K562 (cell line): ENCODE measurements around the gene COL15A1. TPM values are rescaled to one million over a fixed set of nuclear protein-coding genes. Genes with fewer than 3 reads are reported as not detected.

Source experiments
- BHLHE40 ChIP-seq: IDR thresholded peaks from 2 replicates; pipeline ENCODE4 v1.6.1; 2011; ENCODE audit warnings: low read length, improper control_type of control experiment
- CBX3 ChIP-seq, 2 experiments: IDR thresholded peaks; 1 replicate in 1 of 2; 2 replicates in 1 of 2; pipeline ENCODE4 v1.6.1; 2012; ENCODE audit warnings: inconsistent platforms in 2 of 2, low read length in 2 of 2, borderline replicate concordance in 1 of 2, control low read depth in 1 of 2
- HCFC1 ChIP-seq: IDR thresholded peaks from 2 replicates; pipeline ENCODE4 v1.6.1; 2012; ENCODE audit warnings: low read depth, low read length, improper control_type of control experiment
- LARP7 ChIP-seq: fragments of 450-650 bp; IDR thresholded peaks from 2 replicates; pipeline ENCODE4 v1.6.1; 2016
- PTRF ChIP-seq: fragments of 450-650 bp; IDR thresholded peaks from 2 replicates; pipeline ENCODE4 v1.6.1; 2016; ENCODE audit warnings: mild to moderate bottlenecking, missing genetic modification characterization, missing compliant biosample characterization
- RBM14 ChIP-seq: fragments of 200-400 bp; formaldehyde crosslinking; IDR thresholded peaks from 2 replicates; pipeline ENCODE4 v1.6.1; 2018; ENCODE audit warnings: low read depth, mild to moderate bottlenecking, low read length, moderate library complexity, borderline replicate concordance; ENCODE audit not compliant: insufficient read depth
- ZFP36 ChIP-seq: fragments of 150-350 bp; IDR thresholded peaks from 2 replicates; pipeline ENCODE4 v1.6.1; 2018; ENCODE audit warnings: low read length, low read depth; ENCODE audit not compliant: partially characterized antibody
- ZKSCAN8 ChIP-seq: fragments of 200-800 bp; sonication (Bioruptor generic); IDR thresholded peaks from 2 replicates; pipeline ENCODE4 v1.6.1; 2016; ENCODE audit warnings: missing genetic modification characterization, missing compliant biosample characterization
- ZNF23 ChIP-seq: fragments of 250-450 bp; sonication (Bioruptor Pico); IDR thresholded peaks from 2 replicates; pipeline ENCODE4 v1.4.0; 2020; ENCODE audit warnings: mild to moderate bottlenecking
- polyA plus RNA-seq, 8 experiments: library from polyadenylated mRNA; depleted of rRNA in 4 of 8; stranded (reverse) in 5 of 8; unstranded in 3 of 8; fragments of >200 nt; fragmentation: Nextera tagmentation in 2 of 8; fragmentation: Illumina TruSeq in 1 of 8; extraction: Ambion mirVana in 2 of 8; extraction: Trizol in 1 of 8; gene quantifications; 2 replicates each; pipeline versions ENCODE4 v1.2.1 to v1.2.3, GENCODE V29; 2011 to 2014; ENCODE audit warnings: inconsistent platforms in 1 of 8, missing spikeins in 1 of 8
- total RNA-seq, 7 experiments: library from RNA; depleted of rRNA in 6 of 7; stranded (reverse); fragments of >200 nt in 6 of 7; fragmentation: Illumina TruSeq in 2 of 7; extraction: Trizol in 2 of 7; gene quantifications; 2 replicates each; pipeline versions ENCODE4 v1.2.1 to v1.2.3, GENCODE V29; 2011 to 2021; ENCODE audit warnings: low replicate concordance in 1 of 7
- TF ChIP-seq, protein P1 (sequence below), 2 experiments: fragments of 450-650 bp in 1 of 2; sonication (generic) in 1 of 2; formaldehyde crosslinking in 1 of 2; IDR thresholded peaks; 2 replicates each; pipeline versions ENCODE4 v1.7.1 to v1.9.0; 2016 to 2022; ENCODE audit warnings: inconsistent platforms in 1 of 2, mild to moderate bottlenecking in 1 of 2, missing genetic modification reagents in 1 of 2
- TF ChIP-seq, protein P2 (sequence below), 2 experiments: fragments of 450-650 bp; IDR thresholded peaks; 2 replicates each; pipeline ENCODE4 v1.6.1; 2016; ENCODE audit warnings: mild to moderate bottlenecking in 2 of 2, borderline replicate concordance in 1 of 2, low read depth in 1 of 2, moderate library complexity in 1 of 2

The COL15A1 gene
- total and polyA plus RNA-seq, 9 of the 15 experiments (the other 6 are each of a cell fraction or from before 2014, with no cell fraction given) = 0.46 to 5.1 (median 2.6) TPM

- TF ChIP-seq, protein P1, sequence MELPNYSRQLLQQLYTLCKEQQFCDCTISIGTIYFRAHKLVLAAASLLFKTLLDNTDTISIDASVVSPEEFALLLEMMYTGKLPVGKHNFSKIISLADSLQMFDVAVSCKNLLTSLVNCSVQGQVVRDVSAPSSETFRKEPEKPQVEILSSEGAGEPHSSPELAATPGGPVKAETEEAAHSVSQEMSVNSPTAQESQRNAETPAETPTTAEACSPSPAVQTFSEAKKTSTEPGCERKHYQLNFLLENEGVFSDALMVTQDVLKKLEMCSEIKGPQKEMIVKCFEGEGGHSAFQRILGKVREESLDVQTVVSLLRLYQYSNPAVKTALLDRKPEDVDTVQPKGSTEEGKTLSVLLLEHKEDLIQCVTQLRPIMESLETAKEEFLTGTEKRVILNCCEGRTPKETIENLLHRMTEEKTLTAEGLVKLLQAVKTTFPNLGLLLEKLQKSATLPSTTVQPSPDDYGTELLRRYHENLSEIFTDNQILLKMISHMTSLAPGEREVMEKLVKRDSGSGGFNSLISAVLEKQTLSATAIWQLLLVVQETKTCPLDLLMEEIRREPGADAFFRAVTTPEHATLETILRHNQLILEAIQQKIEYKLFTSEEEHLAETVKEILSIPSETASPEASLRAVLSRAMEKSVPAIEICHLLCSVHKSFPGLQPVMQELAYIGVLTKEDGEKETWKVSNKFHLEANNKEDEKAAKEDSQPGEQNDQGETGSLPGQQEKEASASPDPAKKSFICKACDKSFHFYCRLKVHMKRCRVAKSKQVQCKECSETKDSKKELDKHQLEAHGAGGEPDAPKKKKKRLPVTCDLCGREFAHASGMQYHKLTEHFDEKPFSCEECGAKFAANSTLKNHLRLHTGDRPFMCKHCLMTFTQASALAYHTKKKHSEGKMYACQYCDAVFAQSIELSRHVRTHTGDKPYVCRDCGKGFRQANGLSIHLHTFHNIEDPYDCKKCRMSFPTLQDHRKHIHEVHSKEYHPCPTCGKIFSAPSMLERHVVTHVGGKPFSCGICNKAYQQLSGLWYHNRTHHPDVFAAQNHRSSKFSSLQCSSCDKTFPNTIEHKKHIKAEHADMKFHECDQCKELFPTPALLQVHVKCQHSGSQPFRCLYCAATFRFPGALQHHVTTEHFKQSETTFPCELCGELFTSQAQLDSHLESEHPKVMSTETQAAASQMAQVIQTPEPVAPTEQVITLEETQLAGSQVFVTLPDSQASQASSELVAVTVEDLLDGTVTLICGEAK (IDR thresholded peaks at IDR 0.05) = no peak
- TF ChIP-seq, protein P1 (CRISPR knock-in tag; IDR thresholded peaks at IDR 0.05) = no peak
- TF ChIP-seq ZNF23 (CRISPR knock-in tag) = no peak
- TF ChIP-seq ZKSCAN8 (CRISPR knock-in tag) = peak; percentile 63; the same call in 1 of the 2 replicates
- no peak; a peak in 1 of 3 replicates for TF ChIP-seq CBX3 (IDR thresholded peaks at IDR 0.05; ENCODE audit: borderline replicate concordance in 1 of 2, low read length in 2 of 2)
- TF ChIP-seq HCFC1 = no peak
- TF ChIP-seq BHLHE40 = 0 out of 2 replicates have a peak, but pooled peaks have one; percentile 7
- TF ChIP-seq, protein P2, sequence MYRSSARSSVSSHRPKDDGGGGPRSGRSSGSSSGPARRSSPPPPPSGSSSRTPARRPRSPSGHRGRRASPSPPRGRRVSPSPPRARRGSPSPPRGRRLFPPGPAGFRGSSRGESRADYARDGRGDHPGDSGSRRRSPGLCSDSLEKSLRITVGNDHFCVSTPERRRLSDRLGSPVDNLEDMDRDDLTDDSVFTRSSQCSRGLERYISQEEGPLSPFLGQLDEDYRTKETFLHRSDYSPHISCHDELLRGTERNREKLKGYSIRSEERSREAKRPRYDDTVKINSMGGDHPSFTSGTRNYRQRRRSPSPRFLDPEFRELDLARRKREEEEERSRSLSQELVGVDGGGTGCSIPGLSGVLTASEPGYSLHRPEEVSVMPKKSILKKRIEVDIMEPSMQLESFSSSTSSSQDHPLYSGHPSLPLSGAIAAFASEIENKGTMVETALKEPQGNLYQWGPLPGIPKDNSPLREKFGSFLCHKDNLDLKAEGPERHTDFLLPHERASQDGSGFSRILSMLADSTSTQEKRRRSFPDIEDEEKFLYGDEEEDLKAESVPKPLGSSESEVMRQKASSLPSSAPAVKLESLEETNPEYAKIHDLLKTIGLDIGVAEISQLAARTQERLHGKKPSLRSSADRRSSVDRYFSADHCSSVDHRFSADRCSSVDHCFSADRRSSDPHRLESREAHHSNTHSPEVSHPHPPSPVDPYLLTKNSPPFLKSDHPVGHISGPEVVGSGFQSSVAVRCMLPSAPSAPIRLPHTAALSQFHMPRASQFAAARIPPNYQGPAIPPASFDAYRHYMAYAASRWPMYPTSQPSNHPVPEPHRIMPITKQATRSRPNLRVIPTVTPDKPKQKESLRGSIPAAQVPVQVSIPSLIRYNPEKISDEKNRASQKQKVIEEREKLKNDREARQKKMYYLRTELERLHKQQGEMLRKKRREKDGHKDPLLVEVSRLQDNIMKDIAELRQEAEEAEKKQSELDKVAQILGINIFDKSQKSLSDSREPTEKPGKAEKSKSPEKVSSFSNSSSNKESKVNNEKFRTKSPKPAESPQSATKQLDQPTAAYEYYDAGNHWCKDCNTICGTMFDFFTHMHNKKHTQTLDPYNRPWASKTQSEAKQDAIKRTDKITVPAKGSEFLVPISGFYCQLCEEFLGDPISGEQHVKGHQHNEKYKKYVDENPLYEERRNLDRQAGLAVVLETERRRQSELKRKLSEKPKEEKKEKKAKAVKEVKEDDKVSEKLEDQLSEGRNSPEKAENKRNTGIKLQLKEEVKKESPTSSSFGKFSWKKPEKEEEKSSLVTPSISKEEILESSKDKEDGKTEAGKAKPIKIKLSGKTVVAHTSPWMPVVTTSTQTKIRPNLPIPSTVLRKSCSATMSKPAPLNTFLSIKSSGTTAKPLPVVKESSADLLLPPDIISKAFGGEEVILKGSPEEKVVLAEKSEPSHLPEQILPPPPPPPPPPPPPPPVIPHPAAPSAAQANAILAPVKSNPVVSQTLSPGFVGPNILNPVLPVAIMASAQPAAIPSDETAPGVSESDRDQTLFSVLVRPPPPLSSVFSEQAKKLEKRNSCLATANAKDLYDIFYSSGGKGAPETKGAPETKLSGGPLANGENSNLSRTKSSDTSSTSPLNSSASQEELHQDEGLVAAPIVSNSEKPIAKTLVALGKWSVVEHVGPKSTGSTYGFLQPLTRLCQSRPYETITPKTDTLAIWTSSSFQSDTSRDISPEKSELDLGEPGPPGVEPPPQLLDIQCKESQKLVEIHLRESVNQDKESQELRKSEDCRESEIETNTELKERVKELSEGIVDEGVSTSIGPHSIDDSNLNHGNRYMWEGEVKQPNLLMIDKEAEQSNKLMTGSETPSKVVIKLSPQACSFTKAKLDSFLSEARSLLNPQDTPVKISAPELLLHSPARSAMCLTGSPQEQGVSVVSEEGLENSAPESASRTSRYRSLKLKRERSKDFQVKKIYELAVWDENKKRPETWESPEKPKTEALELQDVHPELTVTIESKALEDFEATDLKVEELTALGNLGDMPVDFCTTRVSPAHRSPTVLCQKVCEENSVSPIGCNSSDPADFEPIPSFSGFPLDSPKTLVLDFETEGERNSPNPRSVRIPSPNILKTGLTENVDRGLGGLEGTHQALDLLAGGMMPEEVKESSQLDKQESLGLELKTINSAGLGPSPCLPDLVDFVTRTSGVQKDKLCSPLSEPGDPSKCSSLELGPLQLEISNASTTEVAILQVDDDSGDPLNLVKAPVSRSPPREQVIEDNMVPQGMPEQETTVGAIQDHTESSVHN (IDR thresholded peaks at IDR 0.05; ENCODE audit: borderline replicate concordance in 1 of 2, low read depth in 1 of 2) = no peak
- no peak for TF ChIP-seq LARP7
- TF ChIP-seq ZFP36 = no peak
- TF ChIP-seq PTRF (tag) = peak; percentile 50; the same call in 1 of the 2 replicates
- TF ChIP-seq RBM14 = no peak
Measured at GRCh38 chr9:99072040-99072394, 128.3 kb downstream of the COL15A1 start (continued).
